Tibial nerve (tissue), 4 donors: ENCODE data around the gene AADAT. TPM values are rescaled to one million over a fixed set of nuclear protein-coding genes. Genes with fewer than 3 reads are reported as not detected.

Source experiments
- small RNA-seq: library from RNA; depleted of rRNA; stranded (forward); fragments of <200 nt; gene quantifications from one replicate; pipeline ENCODE3, GENCODE V24; 2016
- total RNA-seq, 4 donors: library from RNA; depleted of rRNA; stranded (reverse); fragments of >200 nt; gene quantifications; one replicate each; pipeline ENCODE4 v1.1.0, GENCODE V29; 2016

AADAT gene
- total RNA-seq, 4 donors from 2014 or later = 4.9 to 12.0 (median 8.2) TPM

Small RNA genes within 50 kb of the gene (small RNA-seq; reads per million reads assigned to genes)
- gene APOBEC3AP1 = not detected

Other genes with a start within 250 kb of the AADAT start
- 10 to 100 TPM; 15.3 to 37.4 (median 21.2) TPM for gene MFAP3L, start 63.6 kb downstream of the AADAT start, total RNA-seq